Mesenchymal stem cell (in vitro differentiated cells and primary cell): ENCODE data around the gene DCDC1.

Source experiments
- DNase-seq: peaks from one replicate; pipeline ENCODE4 v3.0.0-alpha.2; 2013
- H2AFZ ChIP-seq: one replicate; pipeline ENCODE4 v1.6.1; 2013; ENCODE audit warnings: low read depth, mild to moderate bottlenecking, control low read depth, inconsistent platforms, low read length, moderate library complexity
- H2AK5ac ChIP-seq: 2 replicates; pipeline ENCODE4 v1.6.1; 2013; ENCODE audit warnings: low read length, moderate library complexity, mild to moderate bottlenecking, inconsistent platforms; ENCODE audit not compliant: severe bottlenecking
- H2BK120ac ChIP-seq: one replicate; pipeline ENCODE4 v1.6.1; 2013; ENCODE audit warnings: low read depth, mild to moderate bottlenecking, inconsistent platforms, low read length, moderate library complexity
- H2BK12ac ChIP-seq, 2 experiments: one replicate each; pipeline ENCODE4 v1.6.1; 2013; ENCODE audit warnings: inconsistent platforms in 2 of 2, low read length in 2 of 2, mild to moderate bottlenecking in 2 of 2, moderate library complexity in 2 of 2, control low read depth in 1 of 2
- H2BK15ac ChIP-seq: one replicate; pipeline ENCODE4 v1.6.1; 2013; ENCODE audit warnings: mild to moderate bottlenecking, low read depth, inconsistent platforms; ENCODE audit not compliant: poor library complexity, severe bottlenecking
- H2BK5ac ChIP-seq: 2 replicates; pipeline ENCODE4 v1.6.1; 2013; ENCODE audit warnings: low read depth, mild to moderate bottlenecking, low read length, control low read depth, inconsistent platforms; ENCODE audit not compliant: poor library complexity, severe bottlenecking
- H3K14ac ChIP-seq, 2 experiments: one replicate each; pipeline ENCODE4 v1.6.1; 2013; ENCODE audit warnings: inconsistent platforms in 2 of 2, low read length in 2 of 2, control low read depth in 1 of 2, mild to moderate bottlenecking in 1 of 2, moderate library complexity in 1 of 2
- H3K18ac ChIP-seq, 2 experiments: one replicate each; pipeline ENCODE4 v1.6.1; 2013; ENCODE audit warnings: inconsistent platforms in 2 of 2, low read length in 2 of 2, control low read depth in 1 of 2, low read depth in 1 of 2, mild to moderate bottlenecking in 1 of 2
- H3K23ac ChIP-seq, 2 experiments: one replicate each; pipeline ENCODE4 v1.6.1; 2013; ENCODE audit warnings: inconsistent platforms in 2 of 2, low read length in 2 of 2, mild to moderate bottlenecking in 2 of 2, moderate library complexity in 2 of 2, control low read depth in 1 of 2
- H3K27ac ChIP-seq: 2 replicates; pipeline ENCODE4 v1.5.1; 2013; ENCODE audit warnings: mild to moderate bottlenecking, moderate library complexity, low read length, control low read depth, inconsistent platforms; ENCODE audit not compliant: poor library complexity, severe bottlenecking
- H3K27me3 ChIP-seq, 2 experiments: 2 replicates each; pipeline versions ENCODE4 v1.6.1 to v1.7.0; 2013; ENCODE audit warnings: low read length in 2 of 2, mild to moderate bottlenecking in 2 of 2, moderate library complexity in 2 of 2, control low read depth in 1 of 2, inconsistent platforms in 1 of 2; ENCODE audit not compliant: control insufficient read depth in 1 of 2, insufficient read depth in 1 of 2
- H3K36me3 ChIP-seq, 2 experiments: 2 replicates each; pipeline versions ENCODE4 v1.6.1 to v1.7.0; 2013; ENCODE audit warnings: low read length in 2 of 2, control low read depth in 1 of 2, inconsistent platforms in 1 of 2, low read depth in 1 of 2, mild to moderate bottlenecking in 1 of 2; ENCODE audit not compliant: insufficient read depth in 2 of 2, control insufficient read depth in 1 of 2
- H3K4ac ChIP-seq, 2 experiments: one replicate each; pipeline ENCODE4 v1.6.1; 2013; ENCODE audit warnings: inconsistent platforms in 2 of 2, low read length in 2 of 2, mild to moderate bottlenecking in 2 of 2, moderate library complexity in 2 of 2, control low read depth in 1 of 2, low read depth in 1 of 2
- H3K4me1 ChIP-seq: 2 replicates; pipeline ENCODE4 v1.6.1; 2013; ENCODE audit warnings: low read depth, low read length, control low read depth; ENCODE audit not compliant: control insufficient read depth, insufficient read depth
- H3K4me2 ChIP-seq: 2 replicates; pipeline ENCODE4 v1.6.1; 2013; ENCODE audit warnings: low read length, mild to moderate bottlenecking, inconsistent platforms; ENCODE audit not compliant: poor library complexity, severe bottlenecking
- H3K4me3 ChIP-seq, 2 experiments: 2 replicates each; pipeline versions ENCODE4 v1.5.1 to v1.7.0; 2013; ENCODE audit warnings: low read length in 2 of 2, mild to moderate bottlenecking in 2 of 2, control low read depth in 1 of 2, low read depth in 1 of 2; ENCODE audit not compliant: insufficient read depth in 1 of 2
- H3K79me1 ChIP-seq: replicated peaks from 2 replicates; pipeline ENCODE4 v1.6.1; 2013; ENCODE audit warnings: mild to moderate bottlenecking, control low read depth, low read length, inconsistent platforms; ENCODE audit not compliant: poor library complexity, severe bottlenecking
- H3K9ac ChIP-seq: 2 replicates; pipeline ENCODE4 v1.7.0; 2013; ENCODE audit warnings: mild to moderate bottlenecking, low read length, moderate library complexity
- H3K9me3 ChIP-seq: 2 replicates; pipeline ENCODE4 v1.7.0; 2013; ENCODE audit warnings: mild to moderate bottlenecking, low read length; ENCODE audit not compliant: control insufficient read depth
- H4K8ac ChIP-seq: one replicate; pipeline ENCODE4 v1.6.1; 2013; ENCODE audit warnings: inconsistent platforms, mild to moderate bottlenecking, low read length, moderate library complexity
- H4K91ac ChIP-seq: one replicate; pipeline ENCODE4 v1.6.1; 2013; ENCODE audit warnings: mild to moderate bottlenecking, low read length, inconsistent platforms
- WGBS: methylation state at CpG from one replicate; pipeline ENCODE4 v1.1.7; 2013; ENCODE audit warnings: mixed read lengths; 5-methylcytosine and 5-hydroxymethylcytosine counted together

The DCDC1 gene

GRCh38 chr11:30815619-30816018 is 553.9 kb downstream of the DCDC1 start:
- DNase-seq: no peak
- no peak overlapping the region for H3K14ac ChIP-seq
- H2BK5ac ChIP-seq: no peak overlapping the region
- H2AK5ac ChIP-seq: no peak overlapping the region
- H4K91ac ChIP-seq: no peak overlapping the region
- H3K18ac ChIP-seq: no peak overlapping the region
- no peak overlapping the region for H3K4ac ChIP-seq
- H3K79me1 ChIP-seq: no peaks in the 10 kb centered on the region
- no peak overlapping the region for H3K23ac ChIP-seq
- H2AFZ ChIP-seq: no peak overlapping the region
- H3K36me3 ChIP-seq: no peaks in the 10 kb centered on the region
- no peak overlapping the region for H3K27ac ChIP-seq
- H4K8ac ChIP-seq: no peak overlapping the region
- no peak overlapping the region for H2BK15ac ChIP-seq
- 93% methylated on average over 3 of the region's 4 CpGs for WGBS
- no peaks in the 10 kb centered on the region for H3K27me3 ChIP-seq
- no peaks in the 10 kb centered on the region for H3K4me1 ChIP-seq
- no peak overlapping the region for H2BK120ac ChIP-seq
- no peak overlapping the region for H3K4me3 ChIP-seq
- no peak overlapping the region for H2BK12ac ChIP-seq
- no peaks in the 10 kb centered on the region for H3K9me3 ChIP-seq
- no peak overlapping the region for H3K4me2 ChIP-seq
- H3K9ac ChIP-seq: no peak overlapping the region

- Histone ChIP-seq H3K4me3 (no peak overlapping the region), H3K23ac (no peak overlapping the region), H3K27me3 (no peaks in the 10 kb centered on the region), H2BK5ac (no peak overlapping the region), H3K36me3 (no peaks in the 10 kb centered on the region), H3K14ac (no peak overlapping the region), H3K18ac (no peak overlapping the region), H4K8ac (no peak overlapping the region), H3K4ac (no peak overlapping the region), H3K4me2 (no peak overlapping the region), H2BK12ac (no peak overlapping the region), H3K4me1 (no peaks in the 10 kb centered on the region), H3K79me1 (no peaks in the 10 kb centered on the region), H2BK15ac (no peak overlapping the region), H3K9me3 (no peaks in the 10 kb centered on the region), H3K9ac (no peak overlapping the region), H2AFZ (no peak overlapping the region), H2BK120ac (no peak overlapping the region), H4K91ac (no peak overlapping the region), H2AK5ac (no peak overlapping the region), H3K27ac (no peak overlapping the region)
- WGBS: 80% methylated on average over 1 of the region's 1 CpG
- no peak for DNase-seq
Measured at GRCh38 chr11:30814737-30815136, 554.8 kb downstream of the DCDC1 start.
